ENCODE results near the gene RNF125. TPM values are rescaled to one million over a fixed set of nuclear protein-coding genes. Genes with fewer than 3 reads are reported as not detected.
"Not testable (repeated sequence)": the region's sequence is repeated elsewhere in the genome, so short reads cannot be mapped to it uniquely, and the experiment has no call there.

The RNF125 gene
- total and polyA plus RNA-seq, 10 donors = 1.8 to 12.9 (median 9.1) TPM

- intact Hi-C loops (cut with DNase I; ENCODE audit: low total_unique reads) = no loop called here
- peaks cover 16 to 66% (median 45%) of the 10 kb centered on the region in 6 donors for H3K4me1 ChIP-seq
Observed at GRCh38 chr18:32086881-32087280, 68.3 kb downstream of the RNF125 start.

GRCh38 chr18:32090831-32091230, 72.2 kb downstream of the RNF125 start:
- DNase-seq; intact Hi-C loops (cut with DNase I; ENCODE audit: low total_unique reads); H3K4me3 ChIP-seq; H3K27me3 ChIP-seq (replicated peaks in 1 of 7); H3K9me3 ChIP-seq: not testable (repeated sequence)
- 95 to 98% (median 95%) methylated on average over 16 of the region's 16 CpGs for WGBS, 5 donors
- Histone ChIP-seq H3K27ac (peak overlapping the region in 6 of 8 donors; percentile 98 to 100 (median 100)), H3K4me1 (peaks cover 25 to 60% (median 49%) of the 10 kb centered on the region in 6 donors), H3K36me3 (peaks cover 0 to 16% (median 0%) of the 10 kb centered on the region in 6 donors)

More at GRCh38 chr18:32086881-32087280, 68.3 kb downstream of the RNF125 start:
- Histone ChIP-seq H3K9me3 (no peaks in the 10 kb centered on the region), H3K4me3 (no peak overlapping the region), H3K36me3 (no peaks in the 10 kb centered on the region), H3K27ac (peak overlapping the region in 7 of 8 donors; percentile 87 to 94 (median 93)), H3K27me3 (replicated peaks in 1 of 7) (no peaks in the 10 kb centered on the region)
- WGBS, 5 donors = 46 to 78% (median 60%) methylated on average over 6 of the region's 6 CpGs
- DNase-seq = no peak
- TF ChIP-seq POLR2AphosphoS5 (IDR thresholded peaks at IDR 0.05) (peak in 1 of 3 donors; percentile 15), POLR2A (IDR thresholded peaks at IDR 0.05) (no peak), CTCF (IDR thresholded peaks at IDR 0.05 in 8 of 11, conservative IDR thresholded peaks at IDR 0.05 in 3 of 11) (no peak)

DNA sequence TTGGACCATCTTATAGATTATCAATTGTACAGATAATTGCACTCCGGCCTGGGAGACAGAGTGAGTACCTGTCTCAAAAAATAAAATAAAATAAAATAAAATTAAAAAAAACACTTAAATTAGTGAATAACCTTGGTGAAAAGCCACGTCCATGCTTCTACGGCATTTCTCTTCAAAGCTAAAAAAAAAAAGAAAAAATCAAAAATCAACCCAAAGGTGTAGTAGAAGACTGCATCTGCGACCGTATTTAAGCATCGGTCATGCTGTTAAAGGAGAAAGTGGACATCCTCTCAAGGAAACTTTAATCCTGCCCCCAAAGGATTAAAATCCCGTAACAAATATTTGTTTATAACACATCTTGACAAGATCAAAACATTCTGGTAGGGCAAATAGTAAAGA, 72.7 kb downstream of the RNF125 start:
- WGBS, 5 donors = 38 to 42% (median 39%) methylated on average over 7 of the region's 7 CpGs
- peak overlapping the region; percentile 98 to 100 (median 100) for H3K27ac ChIP-seq
- no peaks in the 10 kb centered on the region for H3K9me3 ChIP-seq
- H3K27me3 ChIP-seq (replicated peaks in 1 of 7) = no peaks in the 10 kb centered on the region
- H3K4me1 ChIP-seq = peaks cover 25 to 60% (median 49%) of the 10 kb centered on the region in 6 donors
- DNase-seq = no peak
- H3K4me3 ChIP-seq = peak overlapping the region; percentile 45 to 98 (median 94)
- intact Hi-C loops (cut with DNase I; ENCODE audit: low total_unique reads) = no loop called here
- H3K36me3 ChIP-seq = peaks cover 0 to 21% (median 1%) of the 10 kb centered on the region in 6 donors
- no peak for TF ChIP-seq POLR2AphosphoS5 (IDR thresholded peaks at IDR 0.05)
- TF ChIP-seq POLR2A (IDR thresholded peaks at IDR 0.05) = no peak
- no peak for TF ChIP-seq CTCF (IDR thresholded peaks at IDR 0.05 in 8 of 11, conservative IDR thresholded peaks at IDR 0.05 in 3 of 11)

DNA sequence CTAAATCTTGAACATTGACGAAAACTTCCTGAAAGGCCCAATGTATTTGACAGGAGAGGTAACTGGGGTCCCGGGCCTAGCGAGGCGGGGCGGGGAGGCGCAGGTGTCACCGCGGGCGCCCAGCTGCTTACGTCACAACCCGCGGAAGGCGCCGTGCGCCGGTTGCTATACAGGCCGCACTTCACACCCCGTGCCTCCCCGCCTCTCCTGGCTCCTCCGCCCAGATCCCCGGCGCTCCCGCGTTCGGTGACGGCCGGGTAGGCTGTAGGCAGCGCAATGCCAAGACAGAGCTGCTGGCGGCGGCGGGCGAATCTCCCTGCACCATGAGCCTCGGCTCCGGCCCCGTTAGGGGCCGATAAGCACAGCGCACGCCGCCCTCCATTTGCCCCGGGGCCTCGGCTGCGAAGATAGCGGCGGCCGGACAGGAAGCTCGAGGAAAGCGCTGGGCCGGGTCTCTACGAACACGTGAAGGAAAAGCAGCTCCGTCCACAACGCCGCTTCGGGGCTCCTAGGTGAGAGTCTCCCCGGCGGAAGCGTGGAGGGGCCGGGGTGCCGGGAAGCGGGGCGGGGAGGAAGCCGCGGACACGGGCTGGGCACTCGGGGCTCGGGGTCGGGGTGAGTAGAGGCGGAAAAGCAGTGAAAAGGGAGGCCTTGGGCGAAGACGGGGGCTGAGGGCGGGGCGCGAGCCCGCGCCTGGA, 73.2 kb downstream of the RNF125 start, which contains the start of gene RNF138:
Gene RNF138, plus strand, starts transcription at position 151 of the 698 bp plus-strand sequence. CDS start 903 bp downstream, outside the sequence.
- WGBS, 5 donors = 0 to 2% (median 1%) methylated on average over 26 to 75 of the region's 75 CpGs
- peak within 1 kb of the TSS; percentile 86 to 98 (median 94) for H3K4me3 ChIP-seq
- peak within 1 kb of the TSS; percentile 98 to 100 (median 100) for H3K27ac ChIP-seq
- H3K4me1 ChIP-seq = peaks cover 25 to 60% (median 49%) of the 10 kb centered on the region in 6 donors
- peaks cover 0 to 26% (median 4%) of the 10 kb centered on the region in 6 donors for H3K36me3 ChIP-seq
- no peaks in the 10 kb centered on the region for H3K9me3 ChIP-seq
- H3K27me3 ChIP-seq (replicated peaks in 1 of 7) = no peaks in the 10 kb centered on the region
- intact Hi-C loops (cut with DNase I; ENCODE audit: low total_unique reads) = no loop called here
- TF ChIP-seq CTCF (IDR thresholded peaks at IDR 0.05 in 8 of 11, conservative IDR thresholded peaks at IDR 0.05 in 3 of 11) = peak in 2 of 11 experiments; percentile 3 to 43
- TF ChIP-seq POLR2A (IDR thresholded peaks at IDR 0.05) = peak in 1 of 3 donors; percentile 59
- TF ChIP-seq POLR2AphosphoS5 (IDR thresholded peaks at IDR 0.05) = peak; percentile 89 to 93 (median 90)
- peak; percentile 98 for DNase-seq
